EH (cell line): ENCODE results near the gene DYNLT3.
A peak's percentile ranks its signal among the peaks of the same experiment; 100 is the strongest.

Experiments
- DNase-seq: peaks from one replicate; pipeline ENCODE4 v3.0.0-alpha.2; 2015; ENCODE audit warnings: low read depth

Gene DYNLT3

DNA sequence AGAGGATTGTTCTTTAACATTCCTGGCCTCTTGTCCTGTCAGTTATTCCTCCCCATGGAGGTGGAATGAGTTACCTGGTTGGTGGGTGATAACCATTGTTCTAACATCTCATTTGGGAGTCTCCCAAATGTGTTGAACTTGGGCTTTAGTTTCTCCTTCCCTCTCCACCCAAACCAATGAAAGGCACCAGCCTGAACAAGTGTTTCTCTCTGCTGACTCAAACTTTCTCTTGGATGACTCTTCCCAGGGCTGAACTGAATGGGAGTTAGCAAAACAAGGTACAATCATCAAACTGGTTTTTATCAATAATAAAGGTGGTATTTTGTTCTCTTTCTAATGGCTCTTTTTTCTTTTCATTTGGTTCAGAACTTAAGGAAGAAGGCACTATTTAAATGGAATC, 2.7 kb downstream of the DYNLT3 start:
- DNase-seq = no peak

DNA sequence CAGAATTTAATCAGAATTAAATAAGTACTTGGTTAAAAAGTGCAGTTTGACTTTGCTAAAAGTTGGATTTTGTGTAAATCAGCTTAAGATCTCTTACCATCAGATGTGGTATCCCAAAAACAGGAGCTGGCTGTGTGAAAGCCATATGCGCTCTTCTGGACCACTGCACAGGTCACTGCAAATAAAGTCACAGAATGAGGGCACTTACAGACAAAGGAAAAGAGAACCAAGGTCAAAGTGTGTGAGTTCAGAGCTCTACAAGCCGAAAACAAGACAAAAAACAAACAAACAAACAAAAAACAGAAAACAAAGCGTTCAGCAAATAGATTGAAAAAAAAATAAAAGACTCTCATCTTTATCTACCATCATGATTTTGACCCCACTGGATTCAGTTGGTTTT, 6.4 kb downstream of the DYNLT3 start:
- DNase-seq = no peak

DNA sequence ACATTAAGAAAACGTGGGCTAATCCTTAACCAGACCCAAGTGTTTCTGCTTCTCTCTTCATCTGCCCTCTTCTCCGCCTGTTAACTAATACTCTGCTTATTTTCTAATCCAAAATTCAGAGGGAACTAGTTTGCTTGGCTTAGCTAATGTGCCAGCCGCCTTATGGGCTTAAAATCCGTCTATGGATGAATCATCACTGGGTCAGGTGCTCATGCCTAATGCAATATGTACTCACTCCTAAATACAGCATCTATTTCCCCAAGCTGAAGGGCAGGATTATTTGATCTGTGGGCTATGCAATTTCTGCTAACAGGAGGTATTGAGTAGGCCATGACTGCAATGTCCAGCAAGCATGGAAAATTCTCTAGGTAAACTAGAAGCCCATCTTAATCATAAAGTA, 12.4 kb downstream of the DYNLT3 start:
- no peak for DNase-seq

DNA sequence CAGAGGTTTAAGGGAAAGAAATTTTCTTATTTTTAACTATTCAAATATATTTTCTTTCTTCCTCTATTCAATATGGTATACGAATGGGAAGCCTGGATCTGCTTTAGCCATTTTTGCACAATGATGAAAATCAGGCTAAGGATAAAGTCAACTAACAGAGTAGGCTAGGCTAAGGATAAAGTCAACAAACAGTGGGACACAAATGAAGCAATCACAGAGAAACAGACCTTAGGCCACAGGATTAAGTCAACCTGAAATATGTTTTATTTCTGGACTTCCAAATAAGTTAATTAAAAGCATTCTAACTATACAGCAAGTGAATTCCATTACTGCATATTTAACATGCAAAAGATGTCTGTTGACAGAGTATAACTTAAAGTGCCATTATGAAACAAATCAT, 17.0 kb downstream of the DYNLT3 start:
- DNase-seq = no peak

DNA sequence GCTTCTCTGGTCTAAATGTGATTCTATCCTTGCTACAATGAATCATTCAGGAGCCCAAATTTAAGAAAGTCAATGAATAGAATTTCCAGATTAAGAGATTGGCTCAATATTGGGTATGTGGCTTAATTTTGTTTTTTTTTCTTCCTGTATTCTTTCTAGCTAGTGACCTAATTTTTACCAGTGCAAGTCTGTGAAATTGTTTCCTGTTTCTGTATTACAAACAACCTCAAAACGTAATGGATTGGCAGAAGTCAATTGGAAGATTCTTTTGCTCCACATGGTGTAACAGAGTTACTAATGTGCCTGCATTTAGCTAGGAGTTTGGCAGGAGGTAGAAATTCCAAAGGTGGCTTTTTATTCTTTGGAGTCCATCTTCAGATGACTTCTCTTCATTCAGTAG, 17.6 kb downstream of the DYNLT3 start:
- no peak for DNase-seq

DNA sequence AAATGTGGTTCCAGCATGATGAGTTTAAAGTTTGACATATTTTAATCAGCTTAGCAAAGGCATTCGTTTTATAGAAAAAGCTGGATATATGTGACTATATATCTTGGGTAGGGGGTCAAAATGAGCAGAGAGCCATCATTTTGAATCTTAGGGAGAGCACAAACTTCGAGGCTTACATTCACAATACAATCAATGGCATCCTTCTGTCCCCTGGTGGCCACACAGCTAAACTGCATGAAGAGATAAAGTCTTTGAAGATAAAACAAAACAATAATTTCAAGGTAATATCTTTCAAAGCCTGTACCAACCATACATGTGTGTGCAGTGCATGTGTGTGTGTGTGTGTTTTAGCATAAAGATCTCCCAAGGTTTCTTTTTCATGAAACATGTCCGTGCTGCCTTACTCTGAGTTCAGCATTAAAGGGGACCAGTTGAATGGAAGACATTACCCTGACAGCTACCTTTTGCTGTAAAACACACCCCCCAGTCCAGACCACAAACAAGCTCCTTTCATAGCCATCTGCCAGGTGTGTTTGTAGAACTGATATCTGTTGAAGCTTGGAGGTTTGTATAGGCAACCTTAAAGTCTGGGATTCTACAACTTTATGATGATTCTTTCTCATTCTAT, 22.0 kb downstream of the DYNLT3 start:
- DNase-seq = peak; percentile 34

DNA sequence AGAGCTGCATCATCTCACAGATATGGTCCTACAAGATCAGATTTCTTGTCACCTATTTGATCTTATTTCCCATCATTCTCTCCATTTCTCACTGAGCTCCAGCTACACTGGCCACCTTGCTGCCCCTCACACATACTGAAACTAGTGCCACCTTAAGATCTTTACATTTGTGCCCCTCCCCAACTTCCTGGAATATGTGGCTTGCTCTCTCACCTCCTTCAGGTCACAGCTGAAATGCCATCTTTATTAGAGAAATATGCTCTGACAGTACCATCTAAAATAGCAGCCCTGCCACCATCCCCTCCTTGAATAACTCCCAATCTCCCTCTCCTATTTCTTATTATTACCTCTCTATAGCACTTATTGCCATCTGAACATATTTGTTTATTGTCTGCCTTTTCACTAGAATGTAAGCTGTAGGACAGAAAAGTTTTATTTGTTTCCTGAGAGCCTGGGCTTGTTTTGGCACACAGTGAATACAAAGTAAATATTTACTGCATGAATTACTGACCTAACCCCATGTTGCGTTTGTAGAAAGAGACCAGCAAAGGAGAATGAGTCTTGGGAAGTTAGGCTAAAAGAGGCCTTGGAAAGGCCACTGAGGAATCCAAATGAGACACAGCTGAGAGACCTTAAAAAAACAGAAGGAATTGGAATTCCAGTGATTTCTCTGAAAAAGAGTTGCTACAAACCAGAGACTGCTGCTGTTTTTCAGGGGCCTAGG, 22.7 kb downstream of the DYNLT3 start:
- DNase-seq = no peak

DNA sequence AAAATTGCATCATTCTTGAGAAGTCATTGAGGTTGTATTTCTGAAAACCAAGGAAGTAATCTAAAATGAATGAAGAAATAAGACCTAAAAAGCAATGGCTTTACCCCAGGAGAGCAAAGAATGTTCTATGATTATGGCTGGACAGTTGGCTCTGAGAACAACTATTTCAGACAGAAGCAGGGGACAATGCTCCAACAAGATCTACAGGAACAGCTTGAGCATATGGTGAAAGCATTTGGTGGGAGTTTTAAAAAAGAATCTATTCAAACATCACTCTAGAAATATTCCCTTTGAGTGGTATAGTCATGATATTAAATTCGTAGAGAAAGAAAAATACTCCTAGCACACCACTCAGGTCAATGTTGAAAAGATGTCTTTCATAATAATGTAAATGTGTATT, 26.7 kb downstream of the DYNLT3 start:
- no peak for DNase-seq

DNA sequence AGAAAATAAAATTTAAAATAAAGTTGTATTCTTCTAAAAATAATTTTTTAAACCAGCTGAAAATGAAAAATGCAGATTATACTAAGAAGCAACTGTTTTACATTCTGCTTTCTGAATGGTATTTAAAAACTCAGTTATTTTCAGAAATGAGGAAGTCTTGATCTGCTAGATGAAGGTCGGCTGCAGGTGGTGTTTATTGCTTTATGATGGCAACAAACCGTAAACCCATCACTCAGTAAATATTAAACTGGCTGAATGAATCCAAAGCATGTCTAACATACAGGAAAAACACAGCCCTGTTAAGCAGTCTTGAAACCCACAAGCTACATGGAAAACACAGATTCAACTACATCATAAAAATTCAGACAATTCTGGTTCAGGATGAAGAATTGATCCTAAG, 29.3 kb downstream of the DYNLT3 start:
- DNase-seq = no peak

DNA sequence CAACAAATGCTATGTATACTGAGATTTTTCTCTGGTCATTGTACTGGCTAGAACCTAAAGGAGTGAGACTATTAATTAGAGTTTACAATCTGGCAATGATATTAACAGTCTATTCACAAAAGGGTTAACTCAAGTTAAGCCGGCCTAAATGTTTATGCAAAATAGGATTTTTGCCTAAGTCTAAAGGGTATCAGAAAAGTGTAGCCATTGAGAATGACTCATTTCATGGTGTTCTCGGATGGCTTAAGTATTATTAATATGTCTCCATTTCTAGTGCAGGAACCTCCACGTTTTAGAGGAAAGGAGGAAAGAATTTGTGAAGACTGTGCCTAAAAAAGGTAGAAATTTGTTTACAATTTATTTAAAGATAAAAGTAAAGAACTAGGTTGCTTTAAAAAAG, 29.8 kb downstream of the DYNLT3 start:
- no peak for DNase-seq

DNA sequence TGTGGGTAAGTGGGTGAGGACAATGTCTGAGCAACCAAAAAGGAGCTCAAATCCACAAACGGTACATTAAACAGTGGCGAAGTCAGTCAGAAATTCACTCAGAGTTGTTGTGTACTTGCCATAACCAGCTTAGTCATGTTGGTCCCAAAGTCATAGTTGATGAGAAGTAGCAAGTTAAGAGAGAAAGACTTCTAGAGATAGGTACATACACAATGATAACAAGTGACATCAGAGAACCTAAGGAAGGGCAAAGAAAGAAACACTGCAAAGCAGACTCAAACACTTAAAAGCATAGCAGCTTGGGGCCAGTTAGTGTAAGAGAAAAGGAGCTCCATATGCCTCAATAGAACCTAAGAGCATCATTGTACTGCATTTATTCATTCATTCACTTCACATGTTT, 30.2 kb downstream of the DYNLT3 start:
- no peak for DNase-seq

DNA sequence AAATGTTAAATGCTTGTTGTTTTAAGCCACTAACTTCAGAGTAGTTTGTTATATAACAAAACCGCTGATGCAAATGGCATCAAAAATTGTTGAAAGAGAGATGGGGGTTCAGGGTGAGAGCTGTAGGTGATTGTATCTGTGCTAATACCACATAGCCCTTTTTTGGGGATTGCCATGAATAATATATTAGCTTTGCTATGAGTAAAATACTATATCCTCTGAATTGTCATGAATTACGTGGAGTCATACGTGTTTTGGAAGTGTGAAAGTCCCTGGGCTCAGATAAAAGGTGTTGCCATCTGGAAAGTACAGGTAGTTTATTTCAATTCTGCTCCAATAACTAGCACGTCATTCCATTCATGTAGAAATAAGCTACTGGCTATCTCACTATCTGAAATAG, 30.6 kb downstream of the DYNLT3 start:
- DNase-seq = no peak

DNA sequence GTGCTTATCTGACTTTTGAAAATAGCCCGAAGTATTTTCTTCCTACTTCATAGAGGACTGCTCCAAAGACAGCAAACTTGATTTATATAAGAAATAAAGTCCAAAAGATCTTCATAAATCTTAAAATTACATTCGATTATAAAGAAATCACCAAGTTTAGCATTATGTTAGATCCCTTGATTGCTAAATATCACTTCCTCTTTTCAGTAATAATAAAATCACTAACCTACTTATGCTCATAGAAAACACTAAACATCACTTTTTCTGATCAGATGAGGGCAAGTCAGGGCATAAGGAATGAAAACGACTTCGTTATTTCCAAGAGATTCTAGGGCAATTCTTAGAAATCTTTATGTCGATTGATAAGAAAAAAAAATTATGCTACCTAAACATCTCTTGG, 32.0 kb downstream of the DYNLT3 start:
- DNase-seq = no peak

DNA sequence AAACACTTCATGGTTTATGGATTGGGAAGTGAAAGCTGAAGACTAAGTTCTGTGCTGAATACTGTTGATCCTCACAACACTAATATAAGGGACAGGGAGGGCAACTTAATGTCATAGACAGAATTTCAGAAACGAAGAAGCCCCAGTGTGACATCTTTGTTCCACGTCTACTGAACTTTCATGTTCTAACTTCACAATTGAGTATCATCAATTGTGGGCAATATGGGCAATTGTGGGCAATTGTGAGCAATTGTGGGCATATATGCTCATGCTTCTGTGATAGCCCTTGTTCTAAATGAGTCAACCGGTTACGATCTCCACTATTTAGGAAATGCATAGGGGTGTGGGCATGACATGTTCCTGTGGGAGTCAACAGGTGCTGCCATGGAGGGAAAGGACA, 33.8 kb downstream of the DYNLT3 start:
- DNase-seq = no peak

DNA sequence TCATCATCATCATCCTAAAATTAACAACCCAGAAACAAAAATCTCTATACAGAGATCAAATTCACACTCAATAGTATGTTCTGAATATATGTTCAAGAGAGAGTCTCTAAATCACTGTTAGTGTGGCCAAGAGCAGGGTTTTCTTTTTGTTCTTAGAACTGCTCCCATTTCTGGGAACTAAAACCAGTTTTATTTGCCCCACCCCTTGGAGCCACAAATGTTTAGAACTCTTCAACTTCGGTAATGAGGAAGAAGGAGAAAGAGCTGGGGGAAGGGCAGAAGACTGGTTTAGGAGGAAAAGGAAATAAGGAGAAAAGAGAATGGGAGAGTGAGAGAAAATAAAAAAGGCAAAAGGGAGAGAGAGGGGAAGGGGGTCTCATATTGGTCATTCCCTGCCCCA, 35.3 kb downstream of the DYNLT3 start:
- DNase-seq = no peak

DNA sequence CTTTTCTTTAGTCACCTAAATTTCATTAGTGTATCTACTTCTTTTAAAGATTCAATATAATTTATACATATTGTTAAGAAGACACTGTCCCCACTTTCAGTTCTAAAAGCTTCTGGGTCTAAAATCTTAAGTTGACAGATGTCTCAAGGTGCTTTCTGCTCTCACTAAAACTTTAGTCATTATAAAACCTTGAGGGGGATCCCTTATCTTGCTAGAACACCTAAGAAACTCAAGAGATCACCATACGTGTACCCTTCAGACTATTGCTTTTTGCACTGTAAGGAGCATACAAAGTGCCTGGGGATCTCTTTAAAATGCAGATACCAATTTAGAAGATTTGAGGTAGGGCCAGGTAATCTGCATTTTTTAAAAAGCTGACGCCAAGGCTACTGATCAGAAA, 37.4 kb downstream of the DYNLT3 start:
- DNase-seq = no peak

DNA sequence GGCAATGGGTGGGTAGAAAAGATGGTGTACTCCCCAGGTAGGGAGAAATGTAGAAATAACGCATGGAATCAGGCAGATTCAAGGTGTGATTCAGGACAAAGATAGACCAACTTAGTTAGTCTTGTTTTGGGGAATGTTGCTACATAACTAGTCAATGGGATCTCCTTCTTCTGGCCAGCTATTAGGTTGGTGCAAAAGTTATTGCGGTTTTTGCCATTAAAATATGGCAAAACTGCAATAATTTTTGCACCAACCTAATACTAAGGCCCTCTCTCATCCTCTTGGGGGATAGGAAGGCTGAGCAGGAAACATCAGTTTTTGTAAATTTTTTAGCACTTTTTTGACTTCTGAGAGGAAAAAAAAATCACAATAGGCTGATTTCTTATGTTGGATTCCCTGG, 44.3 kb downstream of the DYNLT3 start:
- no peak for DNase-seq

DNA sequence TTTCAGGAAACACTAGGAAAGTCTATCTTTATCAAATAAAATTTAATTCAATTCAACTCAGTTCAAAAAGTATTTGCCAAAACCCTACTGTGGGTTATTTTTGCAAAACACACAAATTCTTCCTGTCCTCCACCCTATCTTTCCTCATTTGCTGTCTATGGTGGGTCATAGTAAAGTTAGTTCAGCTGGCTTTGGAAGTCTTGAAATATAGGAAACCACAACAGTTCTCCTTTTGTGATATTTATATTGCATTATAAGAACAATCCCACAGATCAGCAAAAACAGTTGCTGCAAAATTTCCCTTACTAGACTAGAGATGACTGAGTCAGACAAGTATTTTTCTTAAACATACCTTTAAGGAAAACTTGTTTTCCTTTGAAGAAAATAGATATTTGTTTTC, 45.3 kb downstream of the DYNLT3 start:
- no peak for DNase-seq

DNA sequence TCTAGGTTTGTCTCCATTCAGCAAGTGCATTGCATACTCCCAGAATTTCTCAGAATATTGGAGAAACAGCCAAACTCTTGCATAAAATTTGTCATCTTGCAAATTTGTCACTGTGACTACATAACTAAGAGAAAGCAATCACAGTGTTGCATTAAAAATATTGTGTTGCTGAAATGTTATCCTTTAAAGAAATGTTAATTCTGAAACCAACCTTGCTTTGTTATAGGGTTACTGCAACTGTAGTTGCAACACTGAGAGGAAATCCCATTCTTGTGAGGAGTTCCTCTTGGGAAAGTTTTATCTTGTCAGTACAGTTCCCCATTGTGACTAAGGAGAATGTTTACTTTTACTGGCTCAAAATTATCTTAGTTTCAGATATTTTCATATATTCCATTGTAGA, 46.7 kb downstream of the DYNLT3 start:
- DNase-seq = no peak

DNA sequence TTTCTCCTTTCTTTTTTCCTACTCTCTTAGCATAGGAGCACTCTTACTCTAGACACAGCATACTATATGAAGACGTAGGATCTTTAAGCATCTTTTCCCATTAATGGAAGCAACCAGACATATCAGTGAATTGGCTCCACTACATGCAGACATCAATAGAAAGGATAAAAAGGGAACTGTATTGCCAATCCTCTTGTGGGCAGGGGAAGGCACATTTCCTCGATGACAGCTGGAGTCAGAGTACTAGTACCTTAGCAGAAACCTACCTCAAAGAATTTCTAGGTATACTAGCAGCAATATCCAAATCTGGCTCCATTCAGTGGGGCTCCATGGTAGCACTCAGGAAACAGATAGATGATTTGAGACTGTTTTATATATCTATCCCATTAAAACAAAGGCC, 47.4 kb downstream of the DYNLT3 start:
- DNase-seq = no peak

DNA sequence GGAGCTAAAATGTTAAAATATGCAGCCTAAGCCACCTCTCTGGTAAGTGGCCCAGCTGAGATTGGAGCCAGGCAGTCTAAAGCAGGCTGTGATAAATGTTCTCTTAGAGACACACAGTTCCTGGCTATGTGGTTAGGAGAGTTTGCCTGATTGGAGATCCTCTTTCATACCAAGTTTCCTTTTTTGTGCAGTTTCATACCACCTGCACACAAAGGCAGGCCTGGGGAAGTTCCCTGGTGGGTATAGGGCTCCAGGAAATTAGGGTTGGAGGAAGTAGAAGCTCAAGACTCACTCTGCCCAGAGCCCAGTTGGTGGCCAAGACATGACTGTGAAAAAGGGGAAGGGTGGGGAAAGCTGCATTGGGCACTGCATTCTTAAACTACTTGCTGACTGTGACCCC, 50.6 kb downstream of the DYNLT3 start:
- DNase-seq = no peak

DNA sequence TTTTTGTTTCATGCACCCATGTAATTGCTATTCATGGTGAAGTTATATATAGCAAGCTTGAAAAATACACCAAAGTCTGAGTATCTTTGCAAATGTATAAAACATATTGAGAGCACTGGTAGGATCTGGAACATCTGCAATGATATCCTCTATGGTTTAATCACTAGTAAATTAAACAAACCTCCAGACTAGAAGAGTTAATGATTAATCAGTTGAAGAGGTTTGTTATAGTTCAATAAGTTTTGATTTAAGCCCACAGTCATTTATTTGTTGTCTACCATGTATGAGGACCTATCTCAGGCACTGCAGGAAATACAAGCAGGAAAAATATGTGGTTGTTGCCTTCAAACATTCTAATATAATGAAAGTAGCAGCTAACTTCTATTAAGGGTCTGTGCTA, 51.1 kb downstream of the DYNLT3 start:
- no peak for DNase-seq
